CD14-positive monocyte (primary cell): ENCODE measurements around the gene LRRC72. TPM values are rescaled to one million over a fixed set of nuclear protein-coding genes. Genes with fewer than 3 reads are reported as not detected.
"Not testable (repeated sequence)": the region's sequence is repeated elsewhere in the genome, so short reads cannot be mapped to it uniquely, and the experiment has no call there.

Source experiments
- DNase-seq, 3 donors: peaks; one replicate each; pipeline ENCODE4 v3.0.0-alpha.2; 2011 to 2022
- H2AFZ ChIP-seq: 2 replicates; pipeline ENCODE4 v1.6.0; 2012; ENCODE audit warnings: mild to moderate bottlenecking, low read depth, low read length, inconsistent platforms; ENCODE audit not compliant: insufficient read depth, poor library complexity, severe bottlenecking
- H3K27ac ChIP-seq, 2 donors: 1 replicate in 1 of 2; 2 replicates in 1 of 2; pipeline ENCODE4 v1.5.1; 2012 to 2013; ENCODE audit warnings: low read length in 2 of 2, control low read depth in 1 of 2, inconsistent platforms in 1 of 2, low read depth in 1 of 2, mild to moderate bottlenecking in 1 of 2
- H3K27me3 ChIP-seq, 2 donors: one replicate each; pipeline versions ENCODE4 v1.6.0 to v1.6.1; 2011 to 2013; ENCODE audit warnings: low read length in 2 of 2; ENCODE audit not compliant: control insufficient read depth in 2 of 2, insufficient read depth in 2 of 2
- H3K36me3 ChIP-seq, 2 donors: replicated peaks in 1 of 2; 1 replicate in 1 of 2; 2 replicates in 1 of 2; pipeline versions ENCODE4 v1.5.1 to v1.6.1; 2012 to 2013; ENCODE audit warnings: low read length in 2 of 2, control low read depth in 1 of 2, inconsistent platforms in 1 of 2, mild to moderate bottlenecking in 1 of 2; ENCODE audit not compliant: insufficient read depth in 2 of 2, control insufficient read depth in 1 of 2
- H3K4me1 ChIP-seq, 2 donors: 1 replicate in 1 of 2; 2 replicates in 1 of 2; pipeline versions ENCODE4 v1.5.1 to v1.6.1; 2012 to 2013; ENCODE audit warnings: low read length in 2 of 2, control low read depth in 1 of 2, inconsistent platforms in 1 of 2, mild to moderate bottlenecking in 1 of 2, moderate library complexity in 1 of 2; ENCODE audit not compliant: insufficient read depth in 2 of 2, control insufficient read depth in 1 of 2
- H3K4me2 ChIP-seq: replicated peaks from 2 replicates; pipeline ENCODE3; 2012; ENCODE audit warnings: low read length, moderate library complexity, mild to moderate bottlenecking; ENCODE audit not compliant: poor library complexity, severe bottlenecking; ENCODE audit errors: extremely low read depth
- H3K4me3 ChIP-seq, 3 experiments: fragments of 200-600 bp in 1 of 3; sonication (generic) in 1 of 3; replicated peaks in 1 of 3; 1 replicate in 2 of 3; 2 replicates in 1 of 3; pipeline ENCODE4 v1.5.1; 2011 to 2013; ENCODE audit warnings: low read length in 3 of 3, mild to moderate bottlenecking in 3 of 3, control low read depth in 2 of 3, low read depth in 2 of 3, inconsistent platforms in 1 of 3, moderate library complexity in 1 of 3
- H3K79me2 ChIP-seq: 2 replicates; pipeline ENCODE4 v1.6.0; 2012; ENCODE audit warnings: mild to moderate bottlenecking, control low read depth, inconsistent platforms, low read length, moderate library complexity; ENCODE audit not compliant: insufficient read depth
- H3K9ac ChIP-seq: 2 replicates; pipeline ENCODE4 v1.6.0; 2017; ENCODE audit warnings: low read length, mild to moderate bottlenecking; ENCODE audit not compliant: insufficient read depth, poor library complexity, severe bottlenecking
- H3K9me3 ChIP-seq, 2 donors: replicated peaks in 1 of 2; 1 replicate in 1 of 2; 2 replicates in 1 of 2; pipeline versions ENCODE4 v1.5.1 to v1.6.1; 2012 to 2013; ENCODE audit warnings: low read length in 2 of 2, control low read depth in 1 of 2; ENCODE audit not compliant: control insufficient read depth in 1 of 2, insufficient read depth in 1 of 2
- H4K20me1 ChIP-seq: 2 replicates; pipeline ENCODE4 v1.6.0; 2012; ENCODE audit warnings: mild to moderate bottlenecking, low read length, control low read depth, moderate library complexity; ENCODE audit not compliant: insufficient read depth
- H3K27ac Mint-ChIP-seq, 7 donors: one replicate each; pipeline ENCODE4 v1.8.0; 2020; ENCODE audit warnings: mild to moderate bottlenecking in 7 of 7, mixed read lengths in 7 of 7, moderate library complexity in 6 of 7, inconsistent platforms in 2 of 7
- H3K27me3 Mint-ChIP-seq, 3 donors: one replicate each; pipeline ENCODE4 v1.8.0; 2021 to 2022; ENCODE audit warnings: low read depth in 3 of 3, mild to moderate bottlenecking in 3 of 3, mixed read lengths in 3 of 3, moderate library complexity in 3 of 3, inconsistent platforms in 1 of 3
- H3K36me3 Mint-ChIP-seq, 2 donors: one replicate each; pipeline ENCODE4 v1.8.0; 2020; ENCODE audit warnings: mixed read lengths in 2 of 2, inconsistent platforms in 1 of 2, mild to moderate bottlenecking in 1 of 2
- H3K4me1 Mint-ChIP-seq: one replicate; pipeline ENCODE4 v1.8.0; 2020; ENCODE audit warnings: mild to moderate bottlenecking, mixed read lengths
- H3K4me3 Mint-ChIP-seq, 2 donors: one replicate each; pipeline ENCODE4 v1.8.0; 2020; ENCODE audit warnings: mild to moderate bottlenecking in 2 of 2, mixed read lengths in 2 of 2, moderate library complexity in 1 of 2
- H3K9me3 Mint-ChIP-seq, 7 donors: one replicate each; pipeline ENCODE4 v1.8.0; 2020 to 2022; ENCODE audit warnings: mixed read lengths in 7 of 7, mild to moderate bottlenecking in 6 of 7, moderate library complexity in 6 of 7, inconsistent platforms in 2 of 7
- CTCF ChIP-seq: fragments of 200-600 bp; IDR thresholded peaks from one replicate; pipeline ENCODE4 v1.8.0; 2022; ENCODE audit warnings: antibody characterized with exemption, mild to moderate bottlenecking
- WGBS: methylation state at CpG from one replicate; pipeline ENCODE4 v1.1.5; 2013; ENCODE audit warnings: missing lambda C conversion rate; ENCODE audit not compliant: insufficient coverage; 5-methylcytosine and 5-hydroxymethylcytosine counted together
- intact Hi-C, 2 donors: fragments of 100-400 bp; cut with micrococcal nuclease; formaldehyde crosslinking; loops; one replicate each; pipeline versions ENCODE4 v1.15.0 to v1.15.1; 2023
- polyA plus RNA-seq, 3 donors: library from polyadenylated mRNA; depleted of rRNA in 1 of 3; unstranded in 2 of 3; stranded (reverse) in 1 of 3; fragments of 300-500 nt in 2 of 3; fragments of >200 nt in 1 of 3; fragmentation: Illumina TruSeq in 2 of 3; gene quantifications; 1 replicate in 2 of 3; 2 replicates in 1 of 3; pipeline ENCODE4 v1.2.3, GENCODE V29; 2012 to 2021

Gene LRRC72
- polyA plus RNA-seq, 3 donors = not detected

- intact Hi-C loops = no loop called here
- Mint-ChIP-seq H3K27me3 (peaks cover 0 to 2% (median 2%) of the 10 kb centered on the region in 3 donors), H3K4me1 (no peaks in the 10 kb centered on the region), H3K9me3 (no peaks in the 10 kb centered on the region), H3K36me3 (no peaks in the 10 kb centered on the region), H3K27ac (no peak overlapping the region), H3K4me3 (no peak overlapping the region)
- no peaks in the 10 kb centered on the region for H3K79me2 ChIP-seq
- DNase-seq = no peak
- no peaks in the 10 kb centered on the region for H3K4me1 ChIP-seq
- no peaks in the 10 kb centered on the region for H3K9me3 ChIP-seq
- no peaks in the 10 kb centered on the region for H4K20me1 ChIP-seq
- no peak overlapping the region for H3K4me3 ChIP-seq
- no CpG with 5 or more reads among the region's 1 CpG for whole genome bisulfite sequencing
- no peak for TF ChIP-seq CTCF
- no peaks in the 10 kb centered on the region for H3K36me3 ChIP-seq
- no peak overlapping the region for H3K9ac ChIP-seq
- no peak overlapping the region for H3K27ac ChIP-seq
- H3K4me2 ChIP-seq = no peak overlapping the region
- H3K27me3 ChIP-seq = no peaks in the 10 kb centered on the region
- H2AFZ ChIP-seq = no peak overlapping the region
Measured at GRCh38 chr7:16532272-16532671, 5.6 kb downstream of the LRRC72 start.

- intact Hi-C loops = no loop called here
- Mint-ChIP-seq H3K36me3 (no peaks in the 10 kb centered on the region), H3K4me3 (no peak overlapping the region), H3K27ac (no peak overlapping the region), H3K9me3 (peaks cover 0 to 6% (median 1%) of the 10 kb centered on the region in 7 donors), H3K27me3 (peaks cover 0 to 2% (median 2%) of the 10 kb centered on the region in 3 donors), H3K4me1 (no peaks in the 10 kb centered on the region)
- Histone ChIP-seq H3K36me3 (no peaks in the 10 kb centered on the region), H4K20me1 (no peaks in the 10 kb centered on the region), H3K9me3 (no peaks in the 10 kb centered on the region), H3K4me2 (no peak overlapping the region), H2AFZ (no peak overlapping the region), H3K27me3 (no peaks in the 10 kb centered on the region), H3K9ac (no peak overlapping the region), H3K27ac (no peak overlapping the region), H3K4me1 (no peaks in the 10 kb centered on the region), H3K79me2 (no peaks in the 10 kb centered on the region), H3K4me3 (no peak overlapping the region)
- no peak for TF ChIP-seq CTCF
- DNase-seq = no peak
- WGBS = 60% methylated on average over 1 of the region's 2 CpGs
Measured at GRCh38 chr7:16535500-16535899, 8.9 kb downstream of the LRRC72 start.

- 100% methylated on average over 2 of the region's 2 CpGs for WGBS
- intact Hi-C loops = not testable (repeated sequence)
Measured at GRCh38 chr7:16540559-16540958, 13.9 kb downstream of the LRRC72 start.

More at GRCh38 chr7:16540559-16540958, 13.9 kb downstream of the LRRC72 start:
- H3K27me3 Mint-ChIP-seq, H3K9me3 Mint-ChIP-seq, H3K27ac ChIP-seq, H4K20me1 ChIP-seq, H3K36me3 Mint-ChIP-seq, DNase-seq, H3K4me3 Mint-ChIP-seq, H3K36me3 ChIP-seq, H3K4me1 ChIP-seq, H3K79me2 ChIP-seq, H3K9me3 ChIP-seq, H2AFZ ChIP-seq, H3K4me2 ChIP-seq, H3K27me3 ChIP-seq, H3K27ac Mint-ChIP-seq, H3K9ac ChIP-seq, H3K4me3 ChIP-seq, H3K4me1 Mint-ChIP-seq: not testable (repeated sequence)
